ENCODE measurements around the gene ARHGAP23.

DNA sequence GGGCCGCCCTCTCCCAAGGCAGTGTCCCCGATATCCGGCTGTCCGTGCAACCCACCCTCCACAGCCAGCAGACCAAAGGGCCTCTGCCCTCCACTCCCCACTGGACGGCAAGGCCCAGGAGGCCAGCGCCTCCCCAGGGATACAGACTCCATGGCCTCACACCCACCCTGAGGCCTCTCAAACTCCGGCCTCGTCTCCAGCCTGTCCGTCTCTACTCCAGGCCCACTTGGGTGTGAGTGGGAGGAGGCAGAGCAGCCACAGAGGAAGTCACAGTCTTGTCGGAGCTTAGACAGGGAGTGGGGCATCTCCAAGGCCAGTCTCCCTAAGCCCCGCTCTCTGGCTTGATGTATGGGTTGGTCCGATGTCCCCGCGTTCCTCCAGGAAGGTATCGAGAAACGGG is 104.2 kb downstream of the ARHGAP23 start:
- TF ChIP-seq EP300 (conservative IDR thresholded peaks at IDR 0.05; ENCODE audit: poor library complexity, severe bottlenecking): no peak
- TF ChIP-seq, protein P1, sequence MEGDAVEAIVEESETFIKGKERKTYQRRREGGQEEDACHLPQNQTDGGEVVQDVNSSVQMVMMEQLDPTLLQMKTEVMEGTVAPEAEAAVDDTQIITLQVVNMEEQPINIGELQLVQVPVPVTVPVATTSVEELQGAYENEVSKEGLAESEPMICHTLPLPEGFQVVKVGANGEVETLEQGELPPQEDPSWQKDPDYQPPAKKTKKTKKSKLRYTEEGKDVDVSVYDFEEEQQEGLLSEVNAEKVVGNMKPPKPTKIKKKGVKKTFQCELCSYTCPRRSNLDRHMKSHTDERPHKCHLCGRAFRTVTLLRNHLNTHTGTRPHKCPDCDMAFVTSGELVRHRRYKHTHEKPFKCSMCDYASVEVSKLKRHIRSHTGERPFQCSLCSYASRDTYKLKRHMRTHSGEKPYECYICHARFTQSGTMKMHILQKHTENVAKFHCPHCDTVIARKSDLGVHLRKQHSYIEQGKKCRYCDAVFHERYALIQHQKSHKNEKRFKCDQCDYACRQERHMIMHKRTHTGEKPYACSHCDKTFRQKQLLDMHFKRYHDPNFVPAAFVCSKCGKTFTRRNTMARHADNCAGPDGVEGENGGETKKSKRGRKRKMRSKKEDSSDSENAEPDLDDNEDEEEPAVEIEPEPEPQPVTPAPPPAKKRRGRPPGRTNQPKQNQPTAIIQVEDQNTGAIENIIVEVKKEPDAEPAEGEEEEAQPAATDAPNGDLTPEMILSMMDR (IDR thresholded peaks at IDR 0.05; ENCODE audit: poor library complexity, severe bottlenecking): no peak
- no peak for TF ChIP-seq RAD21 (conservative IDR thresholded peaks at IDR 0.05)
- TF ChIP-seq, protein P2, sequence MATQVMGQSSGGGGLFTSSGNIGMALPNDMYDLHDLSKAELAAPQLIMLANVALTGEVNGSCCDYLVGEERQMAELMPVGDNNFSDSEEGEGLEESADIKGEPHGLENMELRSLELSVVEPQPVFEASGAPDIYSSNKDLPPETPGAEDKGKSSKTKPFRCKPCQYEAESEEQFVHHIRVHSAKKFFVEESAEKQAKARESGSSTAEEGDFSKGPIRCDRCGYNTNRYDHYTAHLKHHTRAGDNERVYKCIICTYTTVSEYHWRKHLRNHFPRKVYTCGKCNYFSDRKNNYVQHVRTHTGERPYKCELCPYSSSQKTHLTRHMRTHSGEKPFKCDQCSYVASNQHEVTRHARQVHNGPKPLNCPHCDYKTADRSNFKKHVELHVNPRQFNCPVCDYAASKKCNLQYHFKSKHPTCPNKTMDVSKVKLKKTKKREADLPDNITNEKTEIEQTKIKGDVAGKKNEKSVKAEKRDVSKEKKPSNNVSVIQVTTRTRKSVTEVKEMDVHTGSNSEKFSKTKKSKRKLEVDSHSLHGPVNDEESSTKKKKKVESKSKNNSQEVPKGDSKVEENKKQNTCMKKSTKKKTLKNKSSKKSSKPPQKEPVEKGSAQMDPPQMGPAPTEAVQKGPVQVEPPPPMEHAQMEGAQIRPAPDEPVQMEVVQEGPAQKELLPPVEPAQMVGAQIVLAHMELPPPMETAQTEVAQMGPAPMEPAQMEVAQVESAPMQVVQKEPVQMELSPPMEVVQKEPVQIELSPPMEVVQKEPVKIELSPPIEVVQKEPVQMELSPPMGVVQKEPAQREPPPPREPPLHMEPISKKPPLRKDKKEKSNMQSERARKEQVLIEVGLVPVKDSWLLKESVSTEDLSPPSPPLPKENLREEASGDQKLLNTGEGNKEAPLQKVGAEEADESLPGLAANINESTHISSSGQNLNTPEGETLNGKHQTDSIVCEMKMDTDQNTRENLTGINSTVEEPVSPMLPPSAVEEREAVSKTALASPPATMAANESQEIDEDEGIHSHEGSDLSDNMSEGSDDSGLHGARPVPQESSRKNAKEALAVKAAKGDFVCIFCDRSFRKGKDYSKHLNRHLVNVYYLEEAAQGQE (IDR thresholded peaks at IDR 0.05; ENCODE audit: borderline replicate concordance): no peak
- no peak for TF ChIP-seq POLR2AphosphoS5 (IDR thresholded peaks at IDR 0.05)
- no peak for TF ChIP-seq MXI1 (conservative IDR thresholded peaks at IDR 0.05; ENCODE audit: poor library complexity, severe bottlenecking)

Data from neural cell (in vitro differentiated cells).